Panc1 (cell line): Measurements from ENCODE around the gene SRSF2. TPM values are rescaled to one million over a fixed set of nuclear protein-coding genes. Genes with fewer than 3 reads are reported as not detected.
"Not testable (repeated sequence)": the region's sequence is repeated elsewhere in the genome, so short reads cannot be mapped to it uniquely, and the experiment has no call there.

Experiments used
- ATAC-seq: fragments of 200-7000 bp; cut with Tn5 transposase; 2 replicates; pipeline ENCODE4 v1.9.1; 2020; ENCODE audit warnings: mild to moderate bottlenecking, moderate library complexity
- BruUV-seq: library from RNA; stranded (reverse); fragments of 400-500 nt; replicated peaks from 2 replicates; lab custom pipeline; 2021; lab: Mats Ljungman, UMichigan
- CTCF ChIA-PET: fragments of 300-600 bp; sonication (Branson Sonifier 250); formaldehyde crosslinking; loops from one replicate; lab custom pipeline; 2022; ENCODE audit warnings: antibody characterized with exemption; lab: Charles Lee
- POLR2A ChIA-PET: fragments of 300-600 bp; sonication (Branson Sonifier 250); formaldehyde crosslinking; loops from one replicate; lab custom pipeline; 2022; ENCODE audit warnings: antibody characterized with exemption; lab: Charles Lee
- DNase-seq: peaks from one replicate; pipeline ENCODE4 v3.0.0-alpha.2; 2010; ENCODE audit warnings: low read depth, low spot score
- H3K27ac ChIP-seq: 2 replicates; pipeline ENCODE4 v1.5.1; 2011; ENCODE audit warnings: mild to moderate bottlenecking, low read length, inconsistent platforms
- H3K27me3 ChIP-seq: fragments of 200-500 bp; sonication (Bioruptor generic); 2 replicates; pipeline ENCODE4 v1.6.0; 2014; ENCODE audit warnings: low read length, inconsistent platforms; ENCODE audit not compliant: control insufficient read depth, insufficient read depth
- H3K36me3 ChIP-seq: fragments of 200-500 bp; sonication (Bioruptor generic); 2 replicates; pipeline ENCODE4 v1.5.1; 2014; ENCODE audit warnings: inconsistent platforms, mild to moderate bottlenecking, low read length, moderate library complexity; ENCODE audit not compliant: control insufficient read depth, insufficient read depth
- H3K4me1 ChIP-seq: 2 replicates; pipeline ENCODE4 v1.5.1; 2011; ENCODE audit warnings: inconsistent platforms, mild to moderate bottlenecking, low read length, moderate library complexity; ENCODE audit not compliant: control insufficient read depth, insufficient read depth
- H3K4me3 ChIP-seq, 2 experiments: 2 replicates each; pipeline ENCODE4 v1.5.1; 2011 to 2012; ENCODE audit warnings: low read depth in 2 of 2, low read length in 2 of 2, mild to moderate bottlenecking in 2 of 2, inconsistent platforms in 1 of 2, moderate library complexity in 1 of 2
- H3K9me3 ChIP-seq: fragments of 200-500 bp; sonication (Bioruptor generic); 2 replicates; pipeline ENCODE4 v1.5.1; 2014; ENCODE audit warnings: low read depth, mild to moderate bottlenecking, inconsistent platforms, low read length, moderate library complexity; ENCODE audit not compliant: control insufficient read depth, insufficient read depth
- CTCF ChIP-seq: fragments of 450-650 bp; IDR thresholded peaks from 2 replicates; pipeline ENCODE4 v1.5.1; 2017; ENCODE audit warnings: mild to moderate bottlenecking
- POLR2AphosphoS5 ChIP-seq: IDR thresholded peaks from 2 replicates; pipeline ENCODE4 v1.6.1; 2012; ENCODE audit warnings: mild to moderate bottlenecking, low read depth, low read length, moderate library complexity
- REST ChIP-seq, 2 experiments: IDR thresholded peaks; 2 replicates each; pipeline ENCODE4 v1.6.1; 2011 to 2012; ENCODE audit warnings: low read depth in 2 of 2, control low read depth in 1 of 2, low read length in 1 of 2, mild to moderate bottlenecking in 1 of 2, moderate library complexity in 1 of 2; ENCODE audit not compliant: insufficient read depth in 1 of 2
- SIN3A ChIP-seq: IDR thresholded peaks from 2 replicates; pipeline ENCODE4 v1.6.1; 2012; ENCODE audit warnings: low read depth, mild to moderate bottlenecking, low read length, moderate library complexity, borderline replicate concordance; ENCODE audit not compliant: insufficient read depth
- TCF7L2 ChIP-seq: IDR thresholded peaks from 2 replicates; pipeline ENCODE4 v1.6.1; 2011; ENCODE audit warnings: mild to moderate bottlenecking, low read depth, low read length, inconsistent platforms
- in situ Hi-C: cut with HindIII; loops from 2 replicates; pipeline ENCODE4 v1.10.0; 2016; ENCODE audit warnings: low sequenced_read_pairs, low pct_unique_long_range_greater_than_20kb
- intact Hi-C: fragments of 100-400 bp; cut with micrococcal nuclease; formaldehyde crosslinking; loops from one replicate; pipeline ENCODE4 v1.10.0; 2022; ENCODE audit not compliant: unreplicated experiment
- total RNA-seq: library from RNA; stranded (reverse); gene quantifications from one replicate; pipeline ENCODE4 v1.2.1, GENCODE V29; 2021; ENCODE audit not compliant: unreplicated experiment

SRSF2 gene
- total RNA-seq, 1 experiment from 2014 or later = 436 TPM

GRCh38 chr17:76740329-76741118 is 3.4 kb upstream of the SRSF2 start:
- no peak for ATAC-seq
- TF ChIP-seq REST (IDR thresholded peaks at IDR 0.05; ENCODE audit: insufficient read depth in 1 of 2, low read depth in 2 of 2, low read length in 1 of 2) (no peak), SIN3A (no peak), CTCF (no peak), TCF7L2 (no peak), POLR2AphosphoS5 (no peak)
- Histone ChIP-seq H3K4me3 (no peak overlapping the region), H3K4me1 (peaks cover 22% of the 10 kb centered on the region), H3K27ac (peak overlapping the region; percentile 31; the same call in 1 of the 2 replicates), H3K9me3 (no peaks in the 10 kb centered on the region), H3K36me3 (peaks cover 32% of the 10 kb centered on the region), H3K27me3 (no peaks in the 10 kb centered on the region)
- ChIA-PET CTCF (interaction anchor here (0.6 kb wide), 1 partner anchor 108 kb away, joined by 3 read pairs; no protein-coding TSS in a partner anchor), POLR2A (interaction anchor here (0.6 to 0.7 kb wide), 2 partner anchors 27 to 66 kb away, joined by 3 to 7 read pairs; no protein-coding TSS in a partner anchor)
- BruUV-seq = no TSS peak
- intact Hi-C loops (no loop called here), in situ Hi-C loops (no loop called here)
- DNase-seq = no peak

- BruUV-seq, in situ Hi-C loops, H3K9me3 ChIP-seq, H3K27me3 ChIP-seq, DNase-seq, intact Hi-C loops, ATAC-seq: not testable (repeated sequence)
- H3K27ac ChIP-seq = peak overlapping the region; percentile 91
- H3K4me1 ChIP-seq = peaks cover 23% of the 10 kb centered on the region
- ChIA-PET CTCF (interaction anchor here (0.6 kb wide), 1 partner anchor 109 kb away, joined by 3 read pairs; no protein-coding TSS in a partner anchor), POLR2A (interaction anchor here (0.6 to 0.7 kb wide), 3 partner anchors 28 to 67 kb away, joined by 3 to 7 read pairs (median 6); no protein-coding TSS in a partner anchor)
- peak overlapping the region in 1 of 2 experiments; percentile 96; a peak in 2 of 4 replicates for H3K4me3 ChIP-seq
- H3K36me3 ChIP-seq = peaks cover 33% of the 10 kb centered on the region
These were observed 2.5 kb upstream of the SRSF2 start for GRCh38 chr17:76739568-76740115.
